GM12878 (cell line): ENCODE measurements around the gene ETS1. TPM values are rescaled to one million over a fixed set of nuclear protein-coding genes. Genes with fewer than 3 reads are reported as not detected.
A peak's percentile ranks its signal among the peaks of the same experiment; 100 is the strongest.

Source experiments
- ATAC-seq: fragments of 200-7000 bp; cut with Tn5 transposase; 3 replicates; pipeline ENCODE4 v1.9.1; 2020; ENCODE audit warnings: mild to moderate bottlenecking, moderate library complexity
- BruUV-seq: library from RNA; stranded (reverse); fragments of 400-500 nt; replicated peaks from 2 replicates; lab custom pipeline; 2021; lab: Mats Ljungman, UMichigan
- CTCF ChIA-PET: fragments of 300-600 bp; sonication (Branson Sonifier 250); formaldehyde crosslinking; extraction: SDS; loops from one replicate; lab custom pipeline; 2021; ENCODE audit warnings: inconsistent platforms; lab: Yijun Ruan, JAX
- POLR2A ChIA-PET: fragments of 350-600 bp; formaldehyde crosslinking; extraction: SDS; loops from one replicate; lab custom pipeline; 2021; ENCODE audit warnings: inconsistent platforms; lab: Charles Lee
- RAD21 ChIA-PET: fragments of 300-600 bp; sonication (Branson Sonifier 250); formaldehyde crosslinking; loops from one replicate; lab custom pipeline; 2023; ENCODE audit warnings: antibody characterized with exemption; ENCODE audit not compliant: unreplicated experiment; lab: Charles Lee
- SMC1A ChIA-PET: fragments of 300-600 bp; sonication (Branson Sonifier 250); formaldehyde crosslinking; loops from one replicate; lab custom pipeline; 2023; ENCODE audit not compliant: unreplicated experiment, uncharacterized antibody; lab: Charles Lee
- DNase-seq: peaks from one replicate; pipeline ENCODE4 v3.0.0-alpha.2; 2011; ENCODE audit warnings: low read depth, low spot score
- FAIRE-seq: peaks from 3 replicates; lab custom pipeline; 2011; peaks lifted over from hg19 to GRCh38; lab: Jason Lieb, UNC
- H2AFZ ChIP-seq: 2 replicates; pipeline ENCODE4 v1.6.0; 2011; ENCODE audit warnings: low read depth, low read length, control low read depth; ENCODE audit not compliant: control insufficient read depth
- H3K27ac ChIP-seq: 2 replicates; pipeline ENCODE4 v1.5.1; 2011; ENCODE audit warnings: control low read depth; ENCODE audit not compliant: control insufficient read depth, insufficient read depth
- H3K27me3 ChIP-seq, 2 experiments: replicated peaks in 1 of 2; 2 replicates each; pipeline versions ENCODE4 v1.6.0 to v1.6.1; 2011; ENCODE audit warnings: low read length in 1 of 2; ENCODE audit not compliant: control insufficient read depth in 2 of 2, insufficient read depth in 2 of 2
- H3K36me3 ChIP-seq, 2 experiments: 2 replicates each; pipeline ENCODE4 v1.5.1; 2011; ENCODE audit warnings: low read length in 1 of 2; ENCODE audit not compliant: control insufficient read depth in 2 of 2, insufficient read depth in 2 of 2
- H3K4me1 ChIP-seq: 2 replicates; pipeline ENCODE4 v1.6.1; 2011; ENCODE audit warnings: mild to moderate bottlenecking, low read length, moderate library complexity, mixed read lengths; ENCODE audit not compliant: control insufficient read depth, insufficient read depth
- H3K4me2 ChIP-seq: 2 replicates; pipeline ENCODE4 v1.6.0; 2011; ENCODE audit warnings: control low read depth; ENCODE audit not compliant: control insufficient read depth, insufficient read depth
- H3K4me3 ChIP-seq: fragments of 200-600 bp; sonication (generic); 2 replicates; pipeline ENCODE4 v1.5.1; 2016
- H3K79me2 ChIP-seq: 2 replicates; pipeline ENCODE4 v1.6.0; 2011; ENCODE audit warnings: low read length; ENCODE audit not compliant: control insufficient read depth, insufficient read depth
- H3K9ac ChIP-seq: 2 replicates; pipeline ENCODE4 v1.8.0; 2011; ENCODE audit warnings: low read length, control low read depth, mixed read lengths; ENCODE audit not compliant: control insufficient read depth, insufficient read depth
- H3K9me3 ChIP-seq: replicated peaks from 3 replicates; pipeline ENCODE4 v1.5.1; 2011; ENCODE audit warnings: mild to moderate bottlenecking, low read length; ENCODE audit not compliant: control insufficient read depth, insufficient read depth
- H4K20me1 ChIP-seq: 2 replicates; pipeline ENCODE4 v1.6.0; 2011; ENCODE audit not compliant: control insufficient read depth, insufficient read depth
- BCL3 ChIP-seq: IDR thresholded peaks from 2 replicates; pipeline ENCODE4 v1.6.1; 2011; ENCODE audit warnings: borderline replicate concordance, low read depth, mild to moderate bottlenecking, moderate library complexity, low read length; ENCODE audit not compliant: insufficient read depth, poor library complexity, severe bottlenecking
- BHLHE40 ChIP-seq, 2 experiments: fragments of 450-650 bp in 1 of 2; IDR thresholded peaks; 2 replicates each; pipeline ENCODE4 v1.6.1; 2011 to 2017; ENCODE audit warnings: low read depth in 2 of 2, borderline replicate concordance in 1 of 2, improper control_type of control experiment in 1 of 2, low read length in 1 of 2, mild to moderate bottlenecking in 1 of 2
- BRCA1 ChIP-seq: IDR thresholded peaks from 2 replicates; pipeline ENCODE4 v1.6.1; 2011; ENCODE audit warnings: low read depth, low read length, improper control_type of control experiment
- CBX5 ChIP-seq: sonication (generic); IDR thresholded peaks from 2 replicates; pipeline ENCODE4 v1.6.1; 2016; ENCODE audit warnings: low read depth, moderate library complexity, mild to moderate bottlenecking, inconsistent platforms
- CREB1 ChIP-seq: IDR thresholded peaks from 2 replicates; pipeline ENCODE4 v1.6.1; 2012; ENCODE audit warnings: low read depth, mild to moderate bottlenecking, inconsistent platforms
- EED ChIP-seq: sonication (generic); IDR thresholded peaks from 2 replicates; pipeline ENCODE4 v1.6.1; 2016; ENCODE audit warnings: antibody characterized with exemption, low read depth
- FOS ChIP-seq: IDR thresholded peaks from 3 replicates; pipeline ENCODE4 v1.6.1; 2011; ENCODE audit warnings: borderline replicate concordance; ENCODE audit not compliant: insufficient read length; ENCODE audit errors: extremely low read depth
- GABPA ChIP-seq: IDR thresholded peaks from 2 replicates; pipeline ENCODE4 v1.6.1; 2014; ENCODE audit warnings: antibody characterized with exemption, low read depth, mild to moderate bottlenecking, inconsistent platforms
- NR2F1 ChIP-seq: fragments of 450-650 bp; conservative IDR thresholded peaks from 2 replicates; pipeline ENCODE4 v1.6.1; 2017; ENCODE audit warnings: mild to moderate bottlenecking
- SP1 ChIP-seq: IDR thresholded peaks from one replicate; pipeline ENCODE4 v1.6.1; 2011; ENCODE audit warnings: low read depth, low read length
- SREBF1 ChIP-seq: IDR thresholded peaks from 2 replicates; pipeline ENCODE4 v1.6.1; 2012; ENCODE audit warnings: mild to moderate bottlenecking, low read length
- STAT3 ChIP-seq: IDR thresholded peaks from 2 replicates; pipeline ENCODE4 v1.6.1; 2011; ENCODE audit warnings: low read depth, low read length, improper control_type of control experiment
- SUZ12 ChIP-seq: fragments of 200-600 bp; sonication (generic); IDR thresholded peaks from one replicate; pipeline ENCODE4 v1.6.1; 2018; ENCODE audit warnings: antibody characterized with exemption, mild to moderate bottlenecking; ENCODE audit not compliant: unreplicated experiment
- TAF1 ChIP-seq: IDR thresholded peaks from 2 replicates; pipeline ENCODE4 v1.6.1; 2011; ENCODE audit warnings: mild to moderate bottlenecking, low read depth, low read length, borderline replicate concordance
- ZBED1 ChIP-seq: IDR thresholded peaks from 2 replicates; pipeline ENCODE4 v1.6.1; 2016; ENCODE audit warnings: borderline replicate concordance
- WGBS: methylation state at CpG from one replicate; pipeline ENCODE4 v1.1.6; 2016; ENCODE audit warnings: low lambda C conversion rate; ENCODE audit not compliant: insufficient replicate concordance, insufficient coverage; ENCODE audit errors: missing lambda C conversion rate; 5-methylcytosine and 5-hydroxymethylcytosine counted together
- in situ Hi-C: fragments of 300-500 bp; cut with MboI; formaldehyde crosslinking; loops from 9 replicates; pipeline ENCODE4 v1.14.3; 2018; ENCODE audit warnings: mixed read lengths
- intact Hi-C: fragments of 100-400 bp; cut with micrococcal nuclease; formaldehyde crosslinking; loops from one replicate; pipeline ENCODE4 v1.14.2; 2022; ENCODE audit not compliant: unreplicated experiment
- polyA plus RNA-seq, 11 experiments: library from polyadenylated mRNA; depleted of rRNA in 4 of 11; unstranded in 6 of 11; stranded (reverse) in 5 of 11; fragments of >200 nt; fragmentation: Nextera tagmentation in 4 of 11; fragmentation: Illumina TruSeq in 1 of 11; extraction: Ambion mirVana in 4 of 11; extraction: Trizol in 1 of 11; gene quantifications; 1 replicate in 1 of 11; 2 replicates in 10 of 11; pipeline versions ENCODE4 v1.2.1 to v1.2.3, GENCODE V29; 2011 to 2016; ENCODE audit warnings: inconsistent platforms in 2 of 11, missing spikeins in 2 of 11, low read depth in 1 of 11
- total RNA-seq, 4 experiments: library from RNA; depleted of rRNA in 3 of 4; stranded (reverse); fragments of >200 nt in 3 of 4; fragmentation: Illumina TruSeq in 1 of 4; extraction: Trizol in 1 of 4; gene quantifications; 2 replicates each; pipeline versions ENCODE4 v1.2.1 to v1.2.3, GENCODE V29; 2013 to 2021
- TF ChIP-seq, protein P1 (sequence below): fragments of 150-350 bp; IDR thresholded peaks from 2 replicates; pipeline ENCODE4 v1.6.1; 2016; ENCODE audit warnings: low read depth, low read length

The ETS1 gene
- total and polyA plus RNA-seq, 10 of the 15 experiments (the other 5 are each of a cell fraction or from before 2014, with no cell fraction given): 12.5 to 112 (median 55.5) TPM

- Histone ChIP-seq H3K9me3 (no peaks in the 10 kb centered on the region), H3K4me2 (peak overlapping the region; percentile 90), H3K4me3 (peak overlapping the region; percentile 69), H2AFZ (peak overlapping the region; percentile 73), H3K27me3 (no peaks in the 10 kb centered on the region), H3K27ac (peak overlapping the region; percentile 100), H3K79me2 (no peaks in the 10 kb centered on the region), H3K4me1 (peaks cover 50% of the 10 kb centered on the region), H3K36me3 (no peaks in the 10 kb centered on the region), H3K9ac (peak overlapping the region; percentile 84), H4K20me1 (no peaks in the 10 kb centered on the region)
- RAD21 ChIA-PET: interaction anchor here (0.8 to 4.6 kb wide), 34 partner anchors 12 to 385 kb away, joined by 3 to 112 read pairs (median 6); no protein-coding TSS in a partner anchor
- ATAC-seq (peak; percentile 79), DNase-seq (peak; percentile 95), FAIRE-seq (peak; percentile 95)
- no TSS peak for BruUV-seq
- CTCF ChIA-PET: interaction anchor here (0.5 to 5.2 kb wide), 36 partner anchors 16 to 396 kb away, joined by 3 to 118 read pairs (median 5); no protein-coding TSS in a partner anchor
- POLR2A ChIA-PET: interaction anchor here (0.7 to 3.5 kb wide), 14 partner anchors 21 to 278 kb away, joined by 3 to 41 read pairs (median 6); no protein-coding TSS in a partner anchor
- WGBS: under 1% methylated on average over 14 of the region's 14 CpGs
- intact Hi-C loops (loop anchor here (1.0 to 2.0 kb wide), 11 partner anchors 31 to 278 kb away; no protein-coding TSS in a partner anchor), in situ Hi-C loops (loop anchor here (5.0 kb wide), 1 partner anchor 81 kb away; no protein-coding TSS in a partner anchor)
- SMC1A ChIA-PET: interaction anchor here (0.7 to 5.0 kb wide), 53 partner anchors 9 to 395 kb away, joined by 3 to 186 read pairs (median 5); no protein-coding TSS in a partner anchor
- TF ChIP-seq ZBED1: no peak; the same call in 1 of the 2 replicates
- no peak for TF ChIP-seq FOS
- no peak for TF ChIP-seq NR2F1
- no peak for TF ChIP-seq GABPA
- TF ChIP-seq CREB1: peak; percentile 64; the same call in 1 of the 2 replicates
- TF ChIP-seq BRCA1: 0 out of 2 replicates have a peak, but pooled peaks have one; percentile 23
- no peak for TF ChIP-seq SREBF1
- no peak for TF ChIP-seq BCL3
- peak; percentile 11 to 16; a peak in 1 of 4 replicates for TF ChIP-seq BHLHE40 (IDR thresholded peaks at IDR 0.05; ENCODE audit: borderline replicate concordance in 1 of 2, low read depth in 2 of 2, low read length in 1 of 2)
- TF ChIP-seq STAT3: 0 out of 2 replicates have a peak, but pooled peaks have one; percentile 55
- 0 out of 2 replicates have a peak, but pooled peaks have one; percentile 68 for TF ChIP-seq CBX5
- no peak for TF ChIP-seq SUZ12
- TF ChIP-seq TAF1: 0 out of 2 replicates have a peak, but pooled peaks have one; percentile 58
- TF ChIP-seq EED: no peak
- TF ChIP-seq SP1: peak; percentile 6
- TF ChIP-seq, protein P1, sequence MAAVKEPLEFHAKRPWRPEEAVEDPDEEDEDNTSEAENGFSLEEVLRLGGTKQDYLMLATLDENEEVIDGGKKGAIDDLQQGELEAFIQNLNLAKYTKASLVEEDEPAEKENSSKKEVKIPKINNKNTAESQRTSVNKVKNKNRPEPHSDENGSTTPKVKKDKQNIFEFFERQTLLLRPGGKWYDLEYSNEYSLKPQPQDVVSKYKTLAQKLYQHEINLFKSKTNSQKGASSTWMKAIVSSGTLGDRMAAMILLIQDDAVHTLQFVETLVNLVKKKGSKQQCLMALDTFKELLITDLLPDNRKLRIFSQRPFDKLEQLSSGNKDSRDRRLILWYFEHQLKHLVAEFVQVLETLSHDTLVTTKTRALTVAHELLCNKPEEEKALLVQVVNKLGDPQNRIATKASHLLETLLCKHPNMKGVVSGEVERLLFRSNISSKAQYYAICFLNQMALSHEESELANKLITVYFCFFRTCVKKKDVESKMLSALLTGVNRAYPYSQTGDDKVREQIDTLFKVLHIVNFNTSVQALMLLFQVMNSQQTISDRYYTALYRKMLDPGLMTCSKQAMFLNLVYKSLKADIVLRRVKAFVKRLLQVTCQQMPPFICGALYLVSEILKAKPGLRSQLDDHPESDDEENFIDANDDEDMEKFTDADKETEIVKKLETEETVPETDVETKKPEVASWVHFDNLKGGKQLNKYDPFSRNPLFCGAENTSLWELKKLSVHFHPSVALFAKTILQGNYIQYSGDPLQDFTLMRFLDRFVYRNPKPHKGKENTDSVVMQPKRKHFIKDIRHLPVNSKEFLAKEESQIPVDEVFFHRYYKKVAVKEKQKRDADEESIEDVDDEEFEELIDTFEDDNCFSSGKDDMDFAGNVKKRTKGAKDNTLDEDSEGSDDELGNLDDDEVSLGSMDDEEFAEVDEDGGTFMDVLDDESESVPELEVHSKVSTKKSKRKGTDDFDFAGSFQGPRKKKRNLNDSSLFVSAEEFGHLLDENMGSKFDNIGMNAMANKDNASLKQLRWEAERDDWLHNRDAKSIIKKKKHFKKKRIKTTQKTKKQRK: no peak
These were observed 34.3 kb downstream of the ETS1 start for GRCh38 chr11:128552783-128553661.
